NCI-H2081 treated with DMSO at 0.1 percent for 48 hours (cell line): ENCODE results near the gene COL19A1.
"Not testable (repeated sequence)": the region's sequence is repeated elsewhere in the genome, so short reads cannot be mapped to it uniquely, and the experiment has no call there.

ENCODE experiments used
- DNase-seq: peaks from one replicate; lab custom pipeline; 2025; lab: John Stamatoyannopoulos, UW

The COL19A1 gene

GRCh38 chr6:69965974-69966373 lies 99.6 kb downstream of the COL19A1 start:
- DNase-seq = not testable (repeated sequence)

GRCh38 chr6:69973138-69973537 lies 106.8 kb downstream of the COL19A1 start:
- no peak for DNase-seq

- no peak for DNase-seq
Measured at GRCh38 chr6:69973763-69974162, 107.4 kb downstream of the COL19A1 start.

GRCh38 chr6:69974193-69974592 lies 107.8 kb downstream of the COL19A1 start:
- DNase-seq = no peak

GRCh38 chr6:69976591-69977090 lies 110.3 kb downstream of the COL19A1 start:
- DNase-seq = no peak

- no peak for DNase-seq
Measured at GRCh38 chr6:69980624-69981023, 114.3 kb downstream of the COL19A1 start.

GRCh38 chr6:69984506-69984905 lies 118.2 kb downstream of the COL19A1 start:
- no peak for DNase-seq

- DNase-seq = no peak
Measured at GRCh38 chr6:69985180-69985579, 118.8 kb downstream of the COL19A1 start.

GRCh38 chr6:69987550-69987949 lies 121.2 kb downstream of the COL19A1 start:
- DNase-seq = no peak

- DNase-seq = no peak
Measured at GRCh38 chr6:69988458-69989126, 122.2 kb downstream of the COL19A1 start.

GRCh38 chr6:69994251-69994650 lies 127.9 kb downstream of the COL19A1 start:
- no peak for DNase-seq

GRCh38 chr6:70008189-70008588 lies 141.8 kb downstream of the COL19A1 start:
- no peak for DNase-seq

GRCh38 chr6:70010339-70010738 lies 144.0 kb downstream of the COL19A1 start:
- DNase-seq = not testable (repeated sequence)

GRCh38 chr6:70023201-70023600 lies 156.8 kb downstream of the COL19A1 start:
- DNase-seq = not testable (repeated sequence)

GRCh38 chr6:70028246-70028645 lies 161.9 kb downstream of the COL19A1 start:
- DNase-seq = no peak

- DNase-seq = no peak
Measured at GRCh38 chr6:70028926-70029325, 162.6 kb downstream of the COL19A1 start.

GRCh38 chr6:70033781-70034180 lies 167.4 kb downstream of the COL19A1 start:
- DNase-seq = no peak

- DNase-seq = no peak
Measured at GRCh38 chr6:70037445-70037844, 171.1 kb downstream of the COL19A1 start.

- no peak for DNase-seq
Measured at GRCh38 chr6:70040766-70041165, 174.4 kb downstream of the COL19A1 start.

GRCh38 chr6:70041411-70041810 lies 175.1 kb downstream of the COL19A1 start:
- no peak for DNase-seq

GRCh38 chr6:70045413-70045812 lies 179.1 kb downstream of the COL19A1 start:
- no peak for DNase-seq

GRCh38 chr6:70051197-70052124 lies 185.1 kb downstream of the COL19A1 start:
- no peak for DNase-seq
